Fibroblast of lung (primary cell): ENCODE results near the gene TRIM54.

Source experiments
- CTCF ChIP-seq, 2 donors: IDR thresholded peaks in 1 of 2; conservative IDR thresholded peaks in 1 of 2; 1 replicate in 1 of 2; 2 replicates in 1 of 2; pipeline ENCODE4 v1.5.1; 2011 to 2012; ENCODE audit warnings: low read length in 2 of 2, control low read depth in 1 of 2, inconsistent platforms in 1 of 2, low read depth in 1 of 2, mild to moderate bottlenecking in 1 of 2
- EZH2 ChIP-seq: IDR thresholded peaks from 2 replicates; pipeline ENCODE4 v1.5.1; 2012; ENCODE audit warnings: low read length, control low read depth, mild to moderate bottlenecking; ENCODE audit errors: missing control alignments

DNA sequence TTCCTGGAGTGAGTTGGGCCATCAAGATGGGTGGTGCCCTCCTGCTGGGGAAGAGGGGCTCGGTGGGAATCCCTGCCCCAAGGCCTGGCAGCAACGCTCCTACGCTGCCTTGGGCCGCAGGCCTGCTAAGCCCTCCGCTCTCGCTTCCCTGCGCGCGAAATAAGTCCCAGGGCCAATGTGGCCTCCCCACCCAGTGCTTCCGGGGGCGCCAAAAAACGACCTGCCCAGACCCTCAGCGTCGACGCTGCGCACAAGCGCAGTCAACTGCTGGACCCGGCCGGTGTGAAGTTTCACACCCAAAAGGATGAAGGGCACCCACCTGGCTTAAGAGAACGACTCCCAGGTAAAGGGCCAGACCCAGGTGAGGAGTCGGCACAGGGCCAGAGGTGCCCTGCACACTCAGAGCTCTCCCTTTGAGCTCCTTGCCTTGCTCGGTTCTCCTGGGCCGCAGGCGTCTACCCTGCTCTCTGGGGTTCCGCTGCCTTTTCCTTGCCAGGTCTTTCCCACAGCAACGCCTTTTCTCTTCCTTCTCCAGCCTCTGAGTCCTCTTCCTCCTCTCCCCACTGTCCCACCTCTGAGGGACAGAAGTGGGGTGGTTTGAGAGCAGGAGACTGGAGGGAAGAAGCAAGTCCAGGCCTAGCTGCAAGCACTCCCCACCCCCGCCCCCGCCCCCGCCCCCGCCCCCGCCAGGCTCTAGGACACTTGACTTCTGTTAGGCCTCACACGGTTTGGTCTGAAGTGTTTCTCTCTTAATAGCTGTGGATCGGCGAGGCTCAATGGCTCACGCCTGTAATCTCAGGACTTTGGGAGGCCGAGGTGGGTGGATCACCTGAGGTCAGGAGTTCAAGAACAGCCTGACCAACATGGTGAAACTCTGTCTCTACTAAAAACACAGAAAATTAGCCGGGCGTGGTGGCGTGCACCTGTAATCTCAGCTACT, 6.7 kb upstream of the TRIM54 start, which contains the start of gene DNAJC5G:
- TF ChIP-seq CTCF (conservative IDR thresholded peaks at IDR 0.05 in 1 of 2, IDR thresholded peaks at IDR 0.05 in 1 of 2; ENCODE audit: low read depth in 1 of 2, low read length in 2 of 2): no peak
- no peak for TF ChIP-seq EZH2
